Measurements from ENCODE around the gene GPR132. TPM values are rescaled to one million over a fixed set of nuclear protein-coding genes. Genes with fewer than 3 reads are reported as not detected.

The GPR132 gene
- total and polyA plus RNA-seq, 8 donors = under 0.01 to 11.1 (median 1.3) TPM

- Histone ChIP-seq H3K27me3 (peaks cover 0 to 59% (median 0%) of the 10 kb centered on the region in 3 donors), H3K4me3 (no peak overlapping the region), H3K27ac (no peak overlapping the region), H3K4me1 (no peaks in the 10 kb centered on the region), H3K36me3 (no peaks in the 10 kb centered on the region), H3K9me3 (peaks cover 0 to 6% (median 3%) of the 10 kb centered on the region in 4 donors)
- DNase-seq = no peak
- 85 to 95% (median 93%) methylated on average over 3 to 7 of the region's 7 CpGs for WGBS, 5 donors
- no peak for TF ChIP-seq POLR2A (IDR thresholded peaks at IDR 0.05)
- no peak for TF ChIP-seq POLR2AphosphoS5 (IDR thresholded peaks at IDR 0.05)
- TF ChIP-seq CTCF (IDR thresholded peaks at IDR 0.05) = no peak
- no peak for TF ChIP-seq EP300 (IDR thresholded peaks at IDR 0.05)
- intact Hi-C loops (cut with DNase I; ENCODE audit: low total_unique reads) = no loop called here
These were observed 42.1 kb upstream of the GPR132 start for GRCh38 chr14:105107351-105107750.

GRCh38 chr14:105105158-105105557, 39.9 kb upstream of the GPR132 start:
- intact Hi-C loops (cut with DNase I; ENCODE audit: low total_unique reads) = no loop called here
- Histone ChIP-seq H3K27me3 (peaks cover 0 to 64% (median 0%) of the 10 kb centered on the region in 3 donors), H3K4me1 (no peaks in the 10 kb centered on the region), H3K36me3 (no peaks in the 10 kb centered on the region), H3K4me3 (no peak overlapping the region), H3K27ac (no peak overlapping the region), H3K9me3 (peaks cover 0 to 6% (median 3%) of the 10 kb centered on the region in 4 donors)
- TF ChIP-seq POLR2AphosphoS5 (IDR thresholded peaks at IDR 0.05) (no peak), EP300 (IDR thresholded peaks at IDR 0.05) (no peak), CTCF (IDR thresholded peaks at IDR 0.05) (no peak), POLR2A (IDR thresholded peaks at IDR 0.05) (no peak)
- 64 to 72% (median 68%) methylated on average over 7 of the region's 7 CpGs for WGBS, 5 donors
- DNase-seq = no peak

GRCh38 chr14:105102893-105103292, 37.7 kb upstream of the GPR132 start:
- intact Hi-C loops (cut with DNase I; ENCODE audit: low total_unique reads) = no loop called here
- no peaks in the 10 kb centered on the region for H3K36me3 ChIP-seq
- H3K4me1 ChIP-seq = no peaks in the 10 kb centered on the region
- no peak for DNase-seq
- 84 to 94% (median 92%) methylated on average over 3 of the region's 3 CpGs for WGBS, 5 donors
- no peak overlapping the region for H3K4me3 ChIP-seq
- TF ChIP-seq CTCF (IDR thresholded peaks at IDR 0.05) = no peak
- peaks cover 0 to 9% (median 6%) of the 10 kb centered on the region in 4 donors for H3K9me3 ChIP-seq
- H3K27ac ChIP-seq = no peak overlapping the region
- peaks cover 0 to 56% (median 0%) of the 10 kb centered on the region in 3 donors for H3K27me3 ChIP-seq

- Histone ChIP-seq H3K9me3 (peaks cover 0 to 9% (median 6%) of the 10 kb centered on the region in 4 donors), H3K27ac (no peak overlapping the region), H3K36me3 (no peaks in the 10 kb centered on the region), H3K4me1 (no peaks in the 10 kb centered on the region), H3K4me3 (no peak overlapping the region), H3K27me3 (peaks cover 0 to 52% (median 0%) of the 10 kb centered on the region in 3 donors)
- DNase-seq = no peak
- intact Hi-C loops (cut with DNase I; ENCODE audit: low total_unique reads) = no loop called here
- WGBS, 5 donors = 86 to 93% (median 88%) methylated on average over 7 of the region's 7 CpGs
- TF ChIP-seq POLR2AphosphoS5 (IDR thresholded peaks at IDR 0.05) (no peak), EP300 (IDR thresholded peaks at IDR 0.05) (no peak), CTCF (IDR thresholded peaks at IDR 0.05) (no peak), POLR2A (IDR thresholded peaks at IDR 0.05) (no peak)
These were observed 37.2 kb upstream of the GPR132 start for GRCh38 chr14:105102361-105102870.

All from stomach (tissue), 9 donors.